Stimulated activated CD8-positive, alpha-beta memory T cell treated with anti-CD3 and anti-CD28 coated beads, Interleukin-12 subunit alpha, Interleukin-12 subunit beta, amount 100 ng/mL, for 24 hours (primary cell): ENCODE measurements around the gene LZTS2.

Experiments
- DNase-seq: peaks from one replicate; pipeline ENCODE4 v3.0.0-alpha.2; 2020; ENCODE audit errors: extremely low read depth

Gene LZTS2

GRCh38 chr10:101050208-101051069, 50.8 kb downstream of the LZTS2 start:
- DNase-seq: no peak

- DNase-seq: no peak
Measured at GRCh38 chr10:101052285-101052684, 52.7 kb downstream of the LZTS2 start.

- DNase-seq: no peak
Measured at GRCh38 chr10:101053516-101053915, 53.9 kb downstream of the LZTS2 start.

- no peak for DNase-seq
Measured at GRCh38 chr10:101054351-101054750, 54.7 kb downstream of the LZTS2 start.

GRCh38 chr10:101054876-101055275, 55.3 kb downstream of the LZTS2 start:
- no peak for DNase-seq

GRCh38 chr10:101055411-101055810, 55.8 kb downstream of the LZTS2 start:
- no peak for DNase-seq

GRCh38 chr10:101056365-101057151, 57.0 kb downstream of the LZTS2 start:
- no peak for DNase-seq
